ENCODE measurements around the gene NR6A1. TPM values are rescaled to one million over a fixed set of nuclear protein-coding genes. Genes with fewer than 3 reads are reported as not detected.
A peak's percentile ranks its signal among the peaks of the same experiment; 100 is the strongest.

Gene NR6A1
- total RNA-seq, 6 donors from 2014 or later: 4.2 to 34.6 (median 8.2) TPM

DNA sequence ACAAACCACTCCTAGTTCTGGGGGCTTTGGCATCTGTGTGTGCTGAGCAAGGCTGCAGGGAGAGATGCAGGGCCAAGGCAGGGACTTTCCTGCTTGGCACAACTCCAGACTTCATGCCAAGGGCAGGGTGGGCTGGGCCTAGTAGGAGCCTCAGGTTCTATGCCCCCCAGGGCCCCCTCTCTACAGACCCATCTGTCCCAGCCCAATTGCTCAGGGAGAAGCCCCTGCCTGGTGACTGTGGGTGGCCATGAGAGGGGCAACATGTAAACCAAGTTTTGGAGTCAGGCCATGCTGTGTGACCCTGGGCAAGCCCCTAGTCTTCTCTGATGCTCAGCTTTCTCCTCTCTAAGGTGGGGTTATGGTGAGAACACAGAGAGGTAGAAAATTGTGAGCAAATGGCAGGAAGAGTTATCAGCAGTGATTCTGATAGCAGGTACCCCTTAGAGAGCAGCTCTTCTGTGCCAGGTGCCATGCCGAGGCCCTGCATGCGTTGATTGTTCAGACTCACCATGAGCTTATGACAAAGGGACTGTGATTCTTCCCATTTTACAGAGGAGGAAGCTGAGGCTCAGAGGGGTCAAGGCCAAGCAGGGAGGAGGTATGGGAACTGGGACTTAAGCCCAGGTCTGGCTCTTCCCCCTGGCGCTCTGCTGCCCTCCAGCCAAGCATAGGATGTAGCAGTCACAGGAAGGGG, 11.0 kb upstream of the NR6A1 start:
- DNase-seq (peak in 1 of 2 donors; percentile 8), ATAC-seq (ENCODE audit: low FRiP score in 2 of 2) (no peak)
- Histone ChIP-seq H3K9me3 (no peaks in the 10 kb centered on the region), H3K36me3 (no peaks in the 10 kb centered on the region), H3K27ac (peak overlapping the region in 3 of 4 donors; percentile 46 to 83 (median 69)), H3K27me3 (peaks cover 0 to 4% (median 1%) of the 10 kb centered on the region in 4 donors), H3K4me3 (no peak overlapping the region), H3K4me1 (peaks cover 8 to 49% (median 36%) of the 10 kb centered on the region in 4 donors)
- 68 to 69% methylated on average over 2 to 3 of the region's 3 CpGs for WGBS, 2 donors
- TF ChIP-seq POLR2A (IDR thresholded peaks at IDR 0.05): no peak
- TF ChIP-seq EP300 (IDR thresholded peaks at IDR 0.05): no peak
- no peak for TF ChIP-seq POLR2AphosphoS5 (IDR thresholded peaks at IDR 0.05)
- TF ChIP-seq, protein P1, sequence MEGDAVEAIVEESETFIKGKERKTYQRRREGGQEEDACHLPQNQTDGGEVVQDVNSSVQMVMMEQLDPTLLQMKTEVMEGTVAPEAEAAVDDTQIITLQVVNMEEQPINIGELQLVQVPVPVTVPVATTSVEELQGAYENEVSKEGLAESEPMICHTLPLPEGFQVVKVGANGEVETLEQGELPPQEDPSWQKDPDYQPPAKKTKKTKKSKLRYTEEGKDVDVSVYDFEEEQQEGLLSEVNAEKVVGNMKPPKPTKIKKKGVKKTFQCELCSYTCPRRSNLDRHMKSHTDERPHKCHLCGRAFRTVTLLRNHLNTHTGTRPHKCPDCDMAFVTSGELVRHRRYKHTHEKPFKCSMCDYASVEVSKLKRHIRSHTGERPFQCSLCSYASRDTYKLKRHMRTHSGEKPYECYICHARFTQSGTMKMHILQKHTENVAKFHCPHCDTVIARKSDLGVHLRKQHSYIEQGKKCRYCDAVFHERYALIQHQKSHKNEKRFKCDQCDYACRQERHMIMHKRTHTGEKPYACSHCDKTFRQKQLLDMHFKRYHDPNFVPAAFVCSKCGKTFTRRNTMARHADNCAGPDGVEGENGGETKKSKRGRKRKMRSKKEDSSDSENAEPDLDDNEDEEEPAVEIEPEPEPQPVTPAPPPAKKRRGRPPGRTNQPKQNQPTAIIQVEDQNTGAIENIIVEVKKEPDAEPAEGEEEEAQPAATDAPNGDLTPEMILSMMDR (IDR thresholded peaks at IDR 0.05): no peak

DNA sequence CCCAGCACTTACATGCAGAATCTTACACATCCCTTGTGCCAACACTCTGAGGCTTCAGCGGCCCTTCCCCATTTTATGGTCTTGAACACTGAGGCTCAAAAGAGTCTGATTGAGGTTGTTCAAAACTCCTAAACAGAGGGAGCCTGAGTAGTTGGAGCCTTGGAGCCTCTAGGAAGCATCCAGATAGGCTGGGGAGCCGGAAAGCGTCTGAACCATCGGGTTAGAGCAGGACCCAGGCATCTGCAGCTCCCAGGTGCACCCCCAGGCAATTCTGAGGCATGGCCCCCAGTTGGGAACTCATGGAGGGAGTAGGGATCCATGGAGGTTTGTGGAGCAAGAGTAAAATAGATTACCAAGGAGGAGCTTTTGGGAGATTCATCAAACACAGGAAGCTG, 9.6 kb upstream of the NR6A1 start:
- 95 to 97% methylated on average over 3 to 4 of the region's 4 CpGs for WGBS, 2 donors
- no peaks in the 10 kb centered on the region for H3K9me3 ChIP-seq
- H3K36me3 ChIP-seq: no peaks in the 10 kb centered on the region
- peaks cover 0 to 8% (median 2%) of the 10 kb centered on the region in 4 donors for H3K27me3 ChIP-seq
- H3K4me1 ChIP-seq: peaks cover 19 to 59% (median 44%) of the 10 kb centered on the region in 4 donors
- peak overlapping the region in 3 of 4 donors; percentile 9 to 81 (median 60) for H3K27ac ChIP-seq
- DNase-seq (no peak), ATAC-seq (ENCODE audit: low FRiP score in 2 of 2) (no peak)
- H3K4me3 ChIP-seq: no peak overlapping the region
- TF ChIP-seq POLR2AphosphoS5 (IDR thresholded peaks at IDR 0.05): no peak
- TF ChIP-seq EP300 (IDR thresholded peaks at IDR 0.05): no peak
- TF ChIP-seq, protein P1 (IDR thresholded peaks at IDR 0.05): no peak
- TF ChIP-seq POLR2A (IDR thresholded peaks at IDR 0.05): no peak

DNA sequence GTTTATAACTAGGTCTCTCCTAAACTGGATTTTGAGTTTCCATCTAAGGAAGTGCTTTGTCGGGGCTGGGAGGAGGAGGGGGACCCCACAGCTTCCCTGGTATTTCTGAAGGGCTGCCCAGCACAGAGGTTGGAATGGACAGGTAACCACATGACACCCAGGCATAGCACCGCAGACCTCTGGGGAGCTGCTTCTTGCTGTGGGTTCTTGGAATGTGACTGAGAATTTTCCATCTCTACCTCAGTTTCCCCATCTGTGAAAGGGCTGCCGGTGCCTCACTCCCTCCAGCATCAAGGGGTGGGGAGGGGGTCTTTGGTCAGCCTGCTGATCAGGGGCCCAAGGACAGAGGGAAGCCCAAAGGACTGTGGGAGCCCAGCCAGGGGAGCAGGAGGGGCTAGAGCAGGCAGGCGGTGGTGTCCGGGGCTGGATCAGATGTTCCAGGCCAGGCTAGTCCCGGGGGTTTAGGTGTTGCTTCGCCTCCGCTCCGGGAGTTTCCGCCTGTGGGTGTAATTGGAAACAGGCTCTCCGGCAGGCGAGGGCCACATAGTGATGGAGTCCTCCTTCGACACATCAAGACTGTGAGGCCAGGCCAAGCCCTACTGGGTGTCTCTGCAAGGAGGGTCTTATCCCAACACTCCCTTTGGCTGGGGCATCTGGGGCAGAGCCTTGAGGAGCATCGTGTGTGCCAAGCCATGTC, 9.1 kb upstream of the NR6A1 start:
- H3K9me3 ChIP-seq: no peaks in the 10 kb centered on the region
- no peak for ATAC-seq (ENCODE audit: low FRiP score in 2 of 2)
- no peaks in the 10 kb centered on the region for H3K36me3 ChIP-seq
- WGBS, 2 donors: 57 to 83% methylated on average over 3 to 14 of the region's 14 CpGs
- H3K4me1 ChIP-seq: peaks cover 21 to 59% (median 44%) of the 10 kb centered on the region in 4 donors
- H3K27ac ChIP-seq: peak overlapping the region in 3 of 4 donors; percentile 43 to 81 (median 60)
- no peak for TF ChIP-seq POLR2A (IDR thresholded peaks at IDR 0.05)
- TF ChIP-seq POLR2AphosphoS5 (IDR thresholded peaks at IDR 0.05): no peak
- no peak for TF ChIP-seq EP300 (IDR thresholded peaks at IDR 0.05)
- TF ChIP-seq, protein P1 (IDR thresholded peaks at IDR 0.05): no peak
- no peak for DNase-seq
- H3K27me3 ChIP-seq: peaks cover 0 to 8% (median 2%) of the 10 kb centered on the region in 4 donors
- no peak overlapping the region for H3K4me3 ChIP-seq

DNA sequence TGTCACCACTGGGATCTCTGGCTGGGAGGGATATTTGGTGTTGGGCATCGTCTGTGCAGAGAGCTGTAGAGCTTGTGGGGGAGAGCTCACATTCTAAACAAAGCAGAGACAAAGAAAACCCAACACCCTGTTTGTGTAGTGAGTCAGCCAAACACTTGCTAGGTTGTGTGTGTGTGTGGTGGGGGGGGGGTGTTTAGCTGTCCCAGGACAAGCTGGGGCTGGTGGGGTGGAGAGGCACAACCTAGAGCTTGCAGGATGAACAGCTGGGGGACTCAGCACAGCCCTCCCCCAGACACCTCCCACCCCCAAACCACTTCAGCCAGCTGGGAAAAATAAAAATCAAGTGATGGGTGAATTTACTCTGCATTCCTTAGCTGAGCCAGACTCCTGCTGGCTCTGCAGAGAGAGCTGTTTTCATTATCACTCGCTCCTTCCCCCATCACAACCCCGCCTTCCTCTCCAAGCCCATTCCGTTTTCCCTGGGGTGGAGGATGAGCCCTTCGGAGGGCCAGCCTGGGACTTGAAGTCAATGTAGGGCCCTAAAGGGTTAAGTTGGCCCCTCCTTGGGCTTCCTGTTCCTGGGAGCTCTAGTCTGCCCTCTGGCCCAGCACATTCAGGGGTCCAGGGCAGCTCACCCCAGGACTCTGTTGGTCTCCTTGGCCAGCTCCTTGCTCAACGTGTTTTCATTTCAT, 8.4 kb upstream of the NR6A1 start:
- DNase-seq: no peak
- ATAC-seq (ENCODE audit: low FRiP score in 2 of 2): peak; percentile 17 to 42
- Histone ChIP-seq H3K4me3 (no peak overlapping the region), H3K36me3 (no peaks in the 10 kb centered on the region), H3K9me3 (no peaks in the 10 kb centered on the region), H3K27me3 (peaks cover 0 to 8% (median 2%) of the 10 kb centered on the region in 4 donors), H3K4me1 (peaks cover 22 to 63% (median 45%) of the 10 kb centered on the region in 4 donors), H3K27ac (peak overlapping the region in 3 of 4 donors; percentile 43 to 81 (median 60))
- 41 to 44% methylated on average over 6 of the region's 6 CpGs for WGBS, 2 donors
- TF ChIP-seq, protein P1 (IDR thresholded peaks at IDR 0.05): no peak
- no peak for TF ChIP-seq POLR2AphosphoS5 (IDR thresholded peaks at IDR 0.05)
- TF ChIP-seq EP300 (IDR thresholded peaks at IDR 0.05): no peak
- no peak for TF ChIP-seq POLR2A (IDR thresholded peaks at IDR 0.05)
